ENCODE results near the gene LRRC73. TPM values are rescaled to one million over a fixed set of nuclear protein-coding genes. Genes with fewer than 3 reads are reported as not detected.

Gene LRRC73
- total RNA-seq, 1 experiment from 2014 or later, result 0.22 TPM

DNA sequence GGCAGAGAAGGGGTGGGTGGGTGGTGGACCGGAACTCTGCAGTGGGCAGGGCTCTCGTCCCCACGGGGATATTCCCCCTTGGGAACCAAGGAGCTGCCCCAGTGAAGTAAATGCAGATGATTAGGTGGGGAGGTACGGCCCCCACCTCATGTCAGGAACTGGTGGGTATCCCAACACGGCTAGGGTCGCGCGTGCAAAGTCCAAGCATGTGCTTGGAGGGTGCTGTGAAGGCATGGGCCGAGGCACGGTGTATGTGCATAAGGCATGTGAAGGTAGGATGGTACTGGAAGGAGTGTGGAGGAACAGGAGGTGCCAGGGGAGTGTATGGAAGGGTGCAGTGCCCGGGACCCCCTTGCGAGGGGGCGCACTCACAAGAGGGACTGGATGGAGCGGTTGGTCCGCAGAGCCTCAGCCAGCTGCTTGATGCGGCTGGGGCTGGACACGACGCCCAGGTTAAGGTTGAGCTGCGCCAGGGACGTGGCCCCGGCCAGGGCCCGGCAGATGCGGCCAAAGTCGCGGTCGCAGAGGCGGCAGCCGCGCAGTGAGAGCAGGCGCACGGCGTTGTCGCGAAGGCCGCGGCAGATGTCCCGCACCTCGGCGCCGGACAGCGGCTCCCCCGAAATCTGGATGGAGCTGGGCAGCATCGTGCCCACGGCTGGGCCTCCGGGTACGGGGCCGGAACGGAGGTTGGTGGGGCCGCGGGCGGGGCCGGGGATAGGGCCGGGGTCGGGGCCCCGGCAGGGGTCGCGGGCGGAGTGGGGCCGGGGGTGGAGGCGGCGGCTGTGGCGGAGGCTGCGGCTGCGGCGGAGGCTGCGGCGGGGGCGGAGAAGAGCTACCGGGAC is 783 bp downstream of the LRRC73 start:
- H3K36me3 ChIP-seq (ENCODE audit: low read depth, low read length), result peaks cover 5% of the 10 kb centered on the region; the same call in 1 of the 2 replicates
- ATAC-seq, result peak; percentile 7
- H3K27me3 ChIP-seq (ENCODE audit: low read length), result no peaks in the 10 kb centered on the region
- peaks cover 8% of the 10 kb centered on the region for H3K4me1 ChIP-seq (ENCODE audit: insufficient read depth, low read length)
- no peak overlapping the region for H3K27ac ChIP-seq (ENCODE audit: low read length)
- peak overlapping the region; percentile 78 for H3K4me3 ChIP-seq (ENCODE audit: low read length)
- H3K4me2 ChIP-seq (ENCODE audit: low read length), result peak overlapping the region; percentile 82
- DNase-seq, result no peak
- H3K9me3 ChIP-seq (ENCODE audit: low read length), result no peaks in the 10 kb centered on the region
- H3K79me2 ChIP-seq (ENCODE audit: low read length), result peaks cover under 1% of the 10 kb centered on the region; the same call in 1 of the 2 replicates
- H3K9me2 ChIP-seq (replicated peaks; ENCODE audit: low read length), result no peaks in the 10 kb centered on the region
- POLR2A ChIA-PET (ENCODE audit: unreplicated experiment), result interaction anchor here (0.5 to 0.6 kb wide), 2 partner anchors 39 to 201 kb away, joined by 3 to 16 read pairs; partner anchors contain the start of gene CRIP3
- H4K20me1 ChIP-seq (ENCODE audit: low read length), result no peaks in the 10 kb centered on the region; the same call in 1 of the 2 replicates
- H3F3A ChIP-seq (ENCODE audit: low read length, unreplicated experiment), result peaks cover 5% of the 10 kb centered on the region
- no peak overlapping the region; the same call in 1 of the 2 replicates for H3K9ac ChIP-seq (ENCODE audit: low read length)
- peak overlapping the region; percentile 85 for H2AFZ ChIP-seq (ENCODE audit: low read length)
- intact Hi-C loops (cut with micrococcal nuclease), result loop anchor here (5.0 to 10.0 kb wide), 2 partner anchors 145 to 247 kb away; partner anchors contain the start of gene ZNF318
- CTCF ChIA-PET, result interaction anchor here (0.5 to 1.3 kb wide), 2 partner anchors 35 to 53 kb away, joined by 3 to 4 read pairs; no protein-coding TSS in a partner anchor
- TF ChIP-seq EZH2phosphoT487 (IDR thresholded peaks at IDR 0.05; ENCODE audit: borderline replicate concordance, low read length), result no peak
- TF ChIP-seq EZH2 (IDR thresholded peaks at IDR 0.05; ENCODE audit: low read length, unreplicated experiment), result no peak
- TF ChIP-seq, protein P1, sequence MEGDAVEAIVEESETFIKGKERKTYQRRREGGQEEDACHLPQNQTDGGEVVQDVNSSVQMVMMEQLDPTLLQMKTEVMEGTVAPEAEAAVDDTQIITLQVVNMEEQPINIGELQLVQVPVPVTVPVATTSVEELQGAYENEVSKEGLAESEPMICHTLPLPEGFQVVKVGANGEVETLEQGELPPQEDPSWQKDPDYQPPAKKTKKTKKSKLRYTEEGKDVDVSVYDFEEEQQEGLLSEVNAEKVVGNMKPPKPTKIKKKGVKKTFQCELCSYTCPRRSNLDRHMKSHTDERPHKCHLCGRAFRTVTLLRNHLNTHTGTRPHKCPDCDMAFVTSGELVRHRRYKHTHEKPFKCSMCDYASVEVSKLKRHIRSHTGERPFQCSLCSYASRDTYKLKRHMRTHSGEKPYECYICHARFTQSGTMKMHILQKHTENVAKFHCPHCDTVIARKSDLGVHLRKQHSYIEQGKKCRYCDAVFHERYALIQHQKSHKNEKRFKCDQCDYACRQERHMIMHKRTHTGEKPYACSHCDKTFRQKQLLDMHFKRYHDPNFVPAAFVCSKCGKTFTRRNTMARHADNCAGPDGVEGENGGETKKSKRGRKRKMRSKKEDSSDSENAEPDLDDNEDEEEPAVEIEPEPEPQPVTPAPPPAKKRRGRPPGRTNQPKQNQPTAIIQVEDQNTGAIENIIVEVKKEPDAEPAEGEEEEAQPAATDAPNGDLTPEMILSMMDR (conservative IDR thresholded peaks at IDR 0.05; ENCODE audit: low read depth, low read length), result no peak
- BruUV-seq (replicated peaks), result no TSS peak

DNA sequence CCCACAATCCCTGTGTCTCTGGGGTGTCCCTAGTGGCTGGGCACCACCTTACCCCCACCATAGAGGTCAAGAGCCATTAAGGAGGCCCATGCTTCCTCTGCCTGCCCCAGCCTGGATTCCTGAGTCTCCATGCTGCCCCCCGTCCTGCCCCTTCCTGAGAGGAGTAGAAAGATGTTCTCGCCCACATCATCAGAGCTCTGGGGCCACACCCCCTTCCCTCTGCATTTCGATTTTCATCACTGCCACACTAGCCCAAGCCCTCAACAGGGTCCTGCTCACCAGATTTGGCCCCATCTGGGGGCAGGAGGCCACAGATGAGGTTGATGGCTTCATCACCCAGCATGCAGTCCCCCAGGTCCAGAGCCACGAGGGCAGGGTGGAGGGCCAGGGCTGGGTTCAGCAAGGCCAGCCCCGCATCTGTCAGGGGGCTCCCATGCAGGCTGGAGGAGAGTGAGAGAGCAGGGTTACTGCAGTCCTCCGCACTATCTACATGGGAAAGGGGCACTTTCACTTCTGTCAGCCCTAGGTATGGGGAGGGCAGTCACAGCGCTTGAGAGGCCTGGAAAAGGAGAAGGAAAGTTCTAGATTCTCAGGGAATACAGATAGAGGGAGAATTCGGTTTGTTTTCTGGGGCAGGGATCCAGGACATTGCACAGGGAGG is 1.5 kb downstream of the LRRC73 start:
- no peak overlapping the region for H2AFZ ChIP-seq (ENCODE audit: low read length)
- H3K9me3 ChIP-seq (ENCODE audit: low read length), result no peaks in the 10 kb centered on the region
- peaks cover 4% of the 10 kb centered on the region; the same call in 1 of the 2 replicates for H3K36me3 ChIP-seq (ENCODE audit: low read depth, low read length)
- no TSS peak for BruUV-seq (replicated peaks)
- peaks cover 7% of the 10 kb centered on the region for H3K4me1 ChIP-seq (ENCODE audit: insufficient read depth, low read length)
- H3K4me3 ChIP-seq (ENCODE audit: low read length), result no peak overlapping the region
- H3F3A ChIP-seq (ENCODE audit: low read length, unreplicated experiment), result peaks cover 5% of the 10 kb centered on the region
- no peak overlapping the region for H3K9ac ChIP-seq (ENCODE audit: low read length)
- no peaks in the 10 kb centered on the region for H3K27me3 ChIP-seq (ENCODE audit: low read length)
- POLR2A ChIA-PET (ENCODE audit: unreplicated experiment), result no interaction called here
- H3K79me2 ChIP-seq (ENCODE audit: low read length), result no peaks in the 10 kb centered on the region
- intact Hi-C loops (cut with micrococcal nuclease), result loop anchor here (5.0 to 10.0 kb wide), 2 partner anchors 144 to 246 kb away; partner anchors contain the start of gene ZNF318
- no peak overlapping the region for H3K27ac ChIP-seq (ENCODE audit: low read length)
- CTCF ChIA-PET, result interaction anchor here (0.5 to 0.6 kb wide), 2 partner anchors 34 to 50 kb away, joined by 4 to 13 read pairs; no protein-coding TSS in a partner anchor
- no peak for TF ChIP-seq EZH2phosphoT487 (IDR thresholded peaks at IDR 0.05; ENCODE audit: borderline replicate concordance, low read length)
- H4K20me1 ChIP-seq (ENCODE audit: low read length), result no peaks in the 10 kb centered on the region
- no peak overlapping the region for H3K4me2 ChIP-seq (ENCODE audit: low read length)
- H3K9me2 ChIP-seq (replicated peaks; ENCODE audit: low read length), result no peaks in the 10 kb centered on the region
- ATAC-seq (no peak), DNase-seq (no peak)

Data from PC-3 (cell line).